ENCODE results near the gene MAGEF1.

Gene MAGEF1

GRCh38 chr3:184690192-184690883 lies 21.5 kb downstream of the MAGEF1 start:
- no peak for DNase-seq (ENCODE audit: low read depth in 2 of 2)

GRCh38 chr3:184688882-184689271 lies 23.0 kb downstream of the MAGEF1 start:
- no peak for DNase-seq (ENCODE audit: low read depth in 2 of 2)

- DNase-seq (ENCODE audit: low read depth in 2 of 2): no peak
These were observed 23.5 kb downstream of the MAGEF1 start for GRCh38 chr3:184688251-184688881.

GRCh38 chr3:184687363-184688015 lies 24.4 kb downstream of the MAGEF1 start:
- no peak for DNase-seq (ENCODE audit: low read depth in 2 of 2)

- no peak for DNase-seq (ENCODE audit: low read depth in 2 of 2)
These were observed 26.2 kb downstream of the MAGEF1 start for GRCh38 chr3:184685646-184686045.

GRCh38 chr3:184685055-184685454 lies 26.8 kb downstream of the MAGEF1 start:
- no peak for DNase-seq (ENCODE audit: low read depth in 2 of 2)

GRCh38 chr3:184683900-184684560 lies 27.8 kb downstream of the MAGEF1 start:
- no peak for DNase-seq (ENCODE audit: low read depth in 2 of 2)

GRCh38 chr3:184683234-184683633 lies 28.6 kb downstream of the MAGEF1 start:
- DNase-seq (ENCODE audit: low read depth in 2 of 2): no peak

GRCh38 chr3:184682671-184683070 lies 29.2 kb downstream of the MAGEF1 start:
- DNase-seq (ENCODE audit: low read depth in 2 of 2): no peak

- DNase-seq (ENCODE audit: low read depth in 2 of 2): no peak
These were observed 31.2 kb downstream of the MAGEF1 start for GRCh38 chr3:184680385-184681345.

GRCh38 chr3:184679056-184679816 lies 32.6 kb downstream of the MAGEF1 start:
- DNase-seq (ENCODE audit: low read depth in 2 of 2): no peak

- no peak for DNase-seq (ENCODE audit: low read depth in 2 of 2)
These were observed 33.4 kb downstream of the MAGEF1 start for GRCh38 chr3:184678317-184679055.

GRCh38 chr3:184677344-184678316 lies 34.2 kb downstream of the MAGEF1 start:
- DNase-seq (ENCODE audit: low read depth in 2 of 2): no peak

GRCh38 chr3:184676927-184677326 lies 34.9 kb downstream of the MAGEF1 start:
- no peak for DNase-seq (ENCODE audit: low read depth in 2 of 2)

- no peak for DNase-seq (ENCODE audit: low read depth in 2 of 2)
These were observed 37.2 kb downstream of the MAGEF1 start for GRCh38 chr3:184674626-184675025.

GRCh38 chr3:184672977-184673870 lies 38.6 kb downstream of the MAGEF1 start:
- no peak for DNase-seq (ENCODE audit: low read depth in 2 of 2)

- no peak for DNase-seq (ENCODE audit: low read depth in 2 of 2)
These were observed 39.5 kb downstream of the MAGEF1 start for GRCh38 chr3:184672335-184672734.
